ENCODE results near the gene CISD2. TPM values are rescaled to one million over a fixed set of nuclear protein-coding genes. Genes with fewer than 3 reads are reported as not detected.

The CISD2 gene
- total RNA-seq, 6 experiments from 2014 or later = 29.7 to 38.8 (median 34.4) TPM

- peak; percentile 100 for DNase-seq
- Mint-ChIP-seq H3K36me3 (ENCODE audit: low read depth) (peaks cover 8% of the 10 kb centered on the region; the same call in 1 of the 2 replicates), H3K4me1 (ENCODE audit: low read depth) (peaks cover 37% of the 10 kb centered on the region), H3K9me3 (no peaks in the 10 kb centered on the region), H3K4me3 (no peak overlapping the region), H3K27me3 (ENCODE audit: insufficient read depth) (no peaks in the 10 kb centered on the region), H3K27ac (no peak overlapping the region)
- TF ChIP-seq CTCF (IDR thresholded peaks at IDR 0.05) = no peak
Observed at GRCh38 chr4:102827674-102828496, 40.9 kb upstream of the CISD2 start.

GRCh38 chr4:102828497-102828808 is 40.3 kb upstream of the CISD2 start:
- no peak; the same call in 1 of the 2 replicates for TF ChIP-seq CTCF (IDR thresholded peaks at IDR 0.05)
- DNase-seq = no peak
- Mint-ChIP-seq H3K4me1 (ENCODE audit: low read depth) (peaks cover 31% of the 10 kb centered on the region), H3K27ac (no peak overlapping the region), H3K27me3 (ENCODE audit: insufficient read depth) (no peaks in the 10 kb centered on the region), H3K36me3 (ENCODE audit: low read depth) (peaks cover 3% of the 10 kb centered on the region; the same call in 1 of the 2 replicates), H3K4me3 (no peak overlapping the region), H3K9me3 (no peaks in the 10 kb centered on the region)

- Mint-ChIP-seq H3K27me3 (ENCODE audit: insufficient read depth) (no peaks in the 10 kb centered on the region), H3K4me1 (ENCODE audit: low read depth) (peaks cover 25% of the 10 kb centered on the region), H3K4me3 (no peak overlapping the region), H3K27ac (no peak overlapping the region), H3K9me3 (no peaks in the 10 kb centered on the region), H3K36me3 (ENCODE audit: low read depth) (no peaks in the 10 kb centered on the region)
- no peak for DNase-seq
- TF ChIP-seq CTCF (IDR thresholded peaks at IDR 0.05) = no peak
Observed at GRCh38 chr4:102829803-102830202, 39.0 kb upstream of the CISD2 start.

- DNase-seq = no peak
- H3K36me3 Mint-ChIP-seq (ENCODE audit: low read depth) = no peaks in the 10 kb centered on the region
- peaks cover 30% of the 10 kb centered on the region for H3K4me1 Mint-ChIP-seq (ENCODE audit: low read depth)
- TF ChIP-seq CTCF (IDR thresholded peaks at IDR 0.05) = no peak
- H3K9me3 Mint-ChIP-seq = no peaks in the 10 kb centered on the region
- H3K27me3 Mint-ChIP-seq (ENCODE audit: insufficient read depth) = no peaks in the 10 kb centered on the region
- no peak overlapping the region for H3K27ac Mint-ChIP-seq
- no peak overlapping the region for H3K4me3 Mint-ChIP-seq
Observed at GRCh38 chr4:102832105-102832504, 36.7 kb upstream of the CISD2 start.

- Mint-ChIP-seq H3K36me3 (ENCODE audit: low read depth) (no peaks in the 10 kb centered on the region), H3K27me3 (ENCODE audit: insufficient read depth) (no peaks in the 10 kb centered on the region), H3K4me3 (no peak overlapping the region), H3K27ac (no peak overlapping the region), H3K4me1 (ENCODE audit: low read depth) (peaks cover 30% of the 10 kb centered on the region), H3K9me3 (no peaks in the 10 kb centered on the region)
- DNase-seq = no peak
- no peak for TF ChIP-seq CTCF (IDR thresholded peaks at IDR 0.05)
Observed at GRCh38 chr4:102832667-102833066, 36.1 kb upstream of the CISD2 start.
